ENCODE measurements around the gene ERBB4. TPM values are rescaled to one million over a fixed set of nuclear protein-coding genes. Genes with fewer than 3 reads are reported as not detected.

ERBB4 gene
- total RNA-seq, 2 experiments from 2014 or later: not detected

- H3K27ac ChIP-seq (ENCODE audit: low read depth, low read length, poor library complexity, severe bottlenecking): no peak overlapping the region
- no peak overlapping the region for H3K4me2 ChIP-seq (ENCODE audit: low read length)
- no peaks in the 10 kb centered on the region for H3K9me2 ChIP-seq (ENCODE audit: insufficient read depth, low read length)
- H3K9me3 ChIP-seq (ENCODE audit: low read length): no peaks in the 10 kb centered on the region
- H3K4me1 ChIP-seq (ENCODE audit: insufficient read depth, low read length, poor library complexity, severe bottlenecking): no peaks in the 10 kb centered on the region
- no peaks in the 10 kb centered on the region for H3K36me3 ChIP-seq (ENCODE audit: insufficient read depth, low read length)
- no peaks in the 10 kb centered on the region for H3K79me2 ChIP-seq (ENCODE audit: insufficient read depth, low read depth, low read length)
- intact Hi-C loops (cut with micrococcal nuclease; ENCODE audit: unreplicated experiment): loop anchor here (10.0 kb wide), 1 partner anchor 410 kb away; no protein-coding TSS in a partner anchor
- no peak overlapping the region for H2AFZ ChIP-seq (ENCODE audit: low read length)
- H3K4me3 ChIP-seq (ENCODE audit: low read depth, low read length, poor library complexity, severe bottlenecking): no peak overlapping the region
- H4K20me1 ChIP-seq (ENCODE audit: insufficient read depth, low read length): no peaks in the 10 kb centered on the region
- POLR2A ChIA-PET: no interaction called here
- BruUV-seq (replicated peaks): no TSS peak
- TF ChIP-seq EZH2phosphoT487 (IDR thresholded peaks at IDR 0.05; ENCODE audit: borderline replicate concordance, low read depth, low read length): no peak
- no peak for DNase-seq (ENCODE audit: low spot score)
- CTCF ChIA-PET (ENCODE audit: unreplicated experiment): no interaction called here
These were observed 794.2 kb downstream of the ERBB4 start for GRCh38 chr2:211744379-211744778.

- ChIA-PET CTCF (ENCODE audit: unreplicated experiment) (no interaction called here), POLR2A (interaction anchor here (0.8 kb wide), 1 partner anchor 14 kb away, joined by 3 read pairs; no protein-coding TSS in a partner anchor)
- Histone ChIP-seq H3K9me3 (ENCODE audit: low read length) (no peaks in the 10 kb centered on the region), H3K4me2 (ENCODE audit: low read length) (no peak overlapping the region), H3K36me3 (ENCODE audit: insufficient read depth, low read length) (no peaks in the 10 kb centered on the region), H3K27ac (ENCODE audit: low read depth, low read length, poor library complexity, severe bottlenecking) (no peak overlapping the region), H3K4me1 (ENCODE audit: insufficient read depth, low read length, poor library complexity, severe bottlenecking) (no peaks in the 10 kb centered on the region), H4K20me1 (ENCODE audit: insufficient read depth, low read length) (no peaks in the 10 kb centered on the region), H3K9me2 (ENCODE audit: insufficient read depth, low read length) (no peaks in the 10 kb centered on the region), H3K79me2 (ENCODE audit: insufficient read depth, low read depth, low read length) (no peaks in the 10 kb centered on the region), H2AFZ (ENCODE audit: low read length) (no peak overlapping the region), H3K4me3 (ENCODE audit: low read depth, low read length, poor library complexity, severe bottlenecking) (no peak overlapping the region)
- TF ChIP-seq CTCF (conservative IDR thresholded peaks at IDR 0.05; ENCODE audit: low read length) (no peak), EZH2phosphoT487 (IDR thresholded peaks at IDR 0.05; ENCODE audit: borderline replicate concordance, low read depth, low read length) (no peak)
- no TSS peak for BruUV-seq (replicated peaks)
- intact Hi-C loops (cut with micrococcal nuclease; ENCODE audit: unreplicated experiment): loop anchor here (10.0 kb wide), 1 partner anchor 413 kb away; no protein-coding TSS in a partner anchor
- no peak for DNase-seq (ENCODE audit: low spot score)
These were observed 796.6 kb downstream of the ERBB4 start for GRCh38 chr2:211741966-211742365.

GRCh38 chr2:211737282-211737681, 801.3 kb downstream of the ERBB4 start:
- H3K4me2 ChIP-seq (ENCODE audit: low read length): no peak overlapping the region
- POLR2A ChIA-PET: interaction anchor here (1.1 kb wide), 1 partner anchor 14 kb away, joined by 4 read pairs; no protein-coding TSS in a partner anchor
- H3K36me3 ChIP-seq (ENCODE audit: insufficient read depth, low read length): no peaks in the 10 kb centered on the region
- no peaks in the 10 kb centered on the region for H3K9me3 ChIP-seq (ENCODE audit: low read length)
- no TSS peak for BruUV-seq (replicated peaks)
- H3K27ac ChIP-seq (ENCODE audit: low read depth, low read length, poor library complexity, severe bottlenecking): no peak overlapping the region
- no peak overlapping the region for H3K4me3 ChIP-seq (ENCODE audit: low read depth, low read length, poor library complexity, severe bottlenecking)
- H3K4me1 ChIP-seq (ENCODE audit: insufficient read depth, low read length, poor library complexity, severe bottlenecking): no peaks in the 10 kb centered on the region
- TF ChIP-seq CTCF (conservative IDR thresholded peaks at IDR 0.05; ENCODE audit: low read length) (no peak), EZH2phosphoT487 (IDR thresholded peaks at IDR 0.05; ENCODE audit: borderline replicate concordance, low read depth, low read length) (no peak)
- no peak overlapping the region for H2AFZ ChIP-seq (ENCODE audit: low read length)
- no peaks in the 10 kb centered on the region for H4K20me1 ChIP-seq (ENCODE audit: insufficient read depth, low read length)
- H3K9me2 ChIP-seq (ENCODE audit: insufficient read depth, low read length): no peaks in the 10 kb centered on the region
- DNase-seq (ENCODE audit: low spot score): no peak
- no peaks in the 10 kb centered on the region for H3K79me2 ChIP-seq (ENCODE audit: insufficient read depth, low read depth, low read length)
- CTCF ChIA-PET (ENCODE audit: unreplicated experiment): no interaction called here
- intact Hi-C loops (cut with micrococcal nuclease; ENCODE audit: unreplicated experiment): no loop called here
